ENCODE results near the gene APOD. TPM values are rescaled to one million over a fixed set of nuclear protein-coding genes. Genes with fewer than 3 reads are reported as not detected.

APOD gene
- total and polyA plus RNA-seq, 2 of the 8 experiments (the other 6 are each of a cell fraction or from before 2014, with no cell fraction given) = not detected

DNA sequence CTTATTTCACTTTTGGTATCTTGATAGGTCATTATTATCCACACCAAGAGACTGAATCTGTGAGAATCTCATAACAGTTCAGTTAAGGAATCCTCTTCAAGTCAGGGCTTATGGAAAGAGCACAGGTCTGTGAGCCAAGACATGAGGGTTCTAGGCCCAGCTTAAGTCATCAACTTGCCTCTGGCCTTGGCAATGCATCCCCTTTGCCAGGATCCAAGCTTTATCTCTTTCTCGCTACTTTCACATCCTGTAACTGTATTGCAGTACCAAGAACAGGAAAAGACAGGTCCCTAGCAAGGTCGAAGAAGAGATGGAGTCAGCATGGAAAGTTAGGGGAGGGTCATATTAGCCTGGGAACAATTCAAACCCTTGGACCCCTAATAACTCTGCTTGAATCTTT lies 13.5 kb upstream of the APOD start:
- Histone ChIP-seq H2BK120ac (replicated peaks; ENCODE audit: low read depth, low read length) (no peak overlapping the region), H3K4me3 (ENCODE audit: extremely low read depth in 1 of 4, insufficient read depth in 2 of 4, low read depth in 3 of 4, low read length in 4 of 4) (no peak overlapping the region), H3K23ac (ENCODE audit: insufficient read length) (no peak overlapping the region), H4K91ac (replicated peaks; ENCODE audit: insufficient read length, low read length) (no peak overlapping the region), H2BK15ac (ENCODE audit: low read length) (no peak overlapping the region), H3K56ac (replicated peaks; ENCODE audit: insufficient read length, low read depth, low read length) (no peak overlapping the region), H4K5ac (ENCODE audit: insufficient read length, low read depth, low read length) (no peak overlapping the region), H4K8ac (ENCODE audit: extremely low read depth, insufficient read depth, low read length) (no peak overlapping the region), H3K23me2 (ENCODE audit: low read depth, low read length) (no peaks in the 10 kb centered on the region), H3K4ac (replicated peaks; ENCODE audit: insufficient read length, low read depth, low read length) (no peak overlapping the region), H3K27me3 (replicated peaks in 1 of 4; ENCODE audit: control insufficient read depth in 3 of 4, extremely low read depth in 1 of 4, insufficient read depth in 3 of 4, low read length in 3 of 4) (no peaks in the 10 kb centered on the region), H2BK20ac (ENCODE audit: low read length) (no peak overlapping the region), H3K79me2 (ENCODE audit: control insufficient read depth in 1 of 2, insufficient read depth in 2 of 2, low read length in 2 of 2) (no peaks in the 10 kb centered on the region), H2BK5ac (ENCODE audit: low read depth, low read length) (no peak overlapping the region), H3K4me1 (replicated peaks in 1 of 4; ENCODE audit: control insufficient read depth in 3 of 4, insufficient read depth in 4 of 4, low read length in 3 of 4) (no peaks in the 10 kb centered on the region), H3K36me3 (ENCODE audit: control insufficient read depth in 2 of 4, insufficient read depth in 4 of 4, low read length in 3 of 4) (no peaks in the 10 kb centered on the region), H3K27ac (ENCODE audit: low read depth, low read length) (no peak overlapping the region), H3K79me1 (ENCODE audit: low read depth, low read length) (no peaks in the 10 kb centered on the region), H4K20me1 (replicated peaks in 1 of 2; ENCODE audit: control insufficient read depth in 1 of 2, insufficient read depth in 2 of 2, low read length in 2 of 2) (no peaks in the 10 kb centered on the region), H2AFZ (ENCODE audit: low read length) (no peak overlapping the region), H3K18ac (ENCODE audit: extremely low read depth, low read length) (no peak overlapping the region), H2BK12ac (ENCODE audit: low read depth, low read length) (no peak overlapping the region), H3K14ac (ENCODE audit: insufficient read length) (no peak overlapping the region), H3K9ac (replicated peaks in 1 of 4; ENCODE audit: extremely low read depth in 1 of 4, low read depth in 3 of 4, low read length in 3 of 4) (no peak overlapping the region), H3K9me3 (ENCODE audit: insufficient read depth in 2 of 2, low read depth in 1 of 2, low read length in 1 of 2) (peaks cover 12 to 17% of the 10 kb centered on the region in 2 experiments; a peak in 3 of 4 replicates), H2AK5ac (ENCODE audit: low read depth, low read length) (no peak overlapping the region), H3K4me2 (ENCODE audit: insufficient read depth in 1 of 2, low read depth in 2 of 2, low read length in 2 of 2) (no peak overlapping the region)
- FAIRE-seq = no peak
- POLR2A ChIA-PET (ENCODE audit: partially characterized antibody) = no interaction called here
- WGBS, 2 experiments (ENCODE audit: extremely low coverage in 1 of 2, insufficient coverage in 1 of 2, insufficient read length in 1 of 2, insufficient replicate concordance in 2 of 2, low coverage in 1 of 2, low lambda C conversion rate in 2 of 2, missing lambda C conversion rate in 1 of 2) = 86% methylated on average over 2 of the region's 2 CpGs; no CpG with 5 or more reads in 1 of the 2 experiments
- no peak for DNase-seq (ENCODE audit: low read depth in 1 of 2, low spot score in 2 of 2)
- CTCF ChIA-PET (ENCODE audit: partially characterized antibody) = interaction anchor here (1.0 to 1.6 kb wide), 3 partner anchors 13 to 252 kb away, joined by 3 to 4 read pairs (median 3); partner anchors contain the start of gene APOD
- no peak for TF ChIP-seq SIN3A (conservative IDR thresholded peaks at IDR 0.05 in 1 of 2, IDR thresholded peaks at IDR 0.05 in 1 of 2; ENCODE audit: low read depth in 1 of 2, low read length in 2 of 2)
- no peak for TF ChIP-seq TEAD4 (IDR thresholded peaks at IDR 0.05; ENCODE audit: low read depth, low read length)
- TF ChIP-seq, protein P1, sequence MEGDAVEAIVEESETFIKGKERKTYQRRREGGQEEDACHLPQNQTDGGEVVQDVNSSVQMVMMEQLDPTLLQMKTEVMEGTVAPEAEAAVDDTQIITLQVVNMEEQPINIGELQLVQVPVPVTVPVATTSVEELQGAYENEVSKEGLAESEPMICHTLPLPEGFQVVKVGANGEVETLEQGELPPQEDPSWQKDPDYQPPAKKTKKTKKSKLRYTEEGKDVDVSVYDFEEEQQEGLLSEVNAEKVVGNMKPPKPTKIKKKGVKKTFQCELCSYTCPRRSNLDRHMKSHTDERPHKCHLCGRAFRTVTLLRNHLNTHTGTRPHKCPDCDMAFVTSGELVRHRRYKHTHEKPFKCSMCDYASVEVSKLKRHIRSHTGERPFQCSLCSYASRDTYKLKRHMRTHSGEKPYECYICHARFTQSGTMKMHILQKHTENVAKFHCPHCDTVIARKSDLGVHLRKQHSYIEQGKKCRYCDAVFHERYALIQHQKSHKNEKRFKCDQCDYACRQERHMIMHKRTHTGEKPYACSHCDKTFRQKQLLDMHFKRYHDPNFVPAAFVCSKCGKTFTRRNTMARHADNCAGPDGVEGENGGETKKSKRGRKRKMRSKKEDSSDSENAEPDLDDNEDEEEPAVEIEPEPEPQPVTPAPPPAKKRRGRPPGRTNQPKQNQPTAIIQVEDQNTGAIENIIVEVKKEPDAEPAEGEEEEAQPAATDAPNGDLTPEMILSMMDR (IDR thresholded peaks at IDR 0.05; ENCODE audit: control extremely low read depth in 1 of 3, insufficient read depth in 1 of 3, low read depth in 1 of 3, low read length in 3 of 3) = no peak
- no peak for TF ChIP-seq RFX5 (IDR thresholded peaks at IDR 0.05; ENCODE audit: borderline replicate concordance, low read depth, low read length)
- TF ChIP-seq CHD1 (IDR thresholded peaks at IDR 0.05; ENCODE audit: low read depth, low read length) = no peak
